Hepatocyte (in vitro differentiated cells): ENCODE measurements around the gene IDE. TPM values are rescaled to one million over a fixed set of nuclear protein-coding genes. Genes with fewer than 3 reads are reported as not detected.

Source experiments
- DNase-seq: peaks from one replicate; pipeline ENCODE4 v3.0.0-alpha.2; 2016; ENCODE audit warnings: low spot score
- H2AFZ ChIP-seq: fragments of 200-600 bp; sonication (generic); 2 replicates; pipeline ENCODE4 v1.6.0; 2016; ENCODE audit warnings: antibody characterized with exemption, mild to moderate bottlenecking
- H3K27ac ChIP-seq: fragments of 200-600 bp; sonication (generic); 2 replicates; pipeline ENCODE4 v1.5.1; 2016; ENCODE audit warnings: mild to moderate bottlenecking
- H3K27me3 ChIP-seq: fragments of 200-600 bp; sonication (generic); 2 replicates; pipeline ENCODE4 v1.6.1; 2016
- H3K36me3 ChIP-seq: fragments of 200-600 bp; sonication (generic); replicated peaks from 2 replicates; pipeline ENCODE4 v1.5.1; 2016; ENCODE audit warnings: low read depth; ENCODE audit not compliant: insufficient read depth
- H3K4me1 ChIP-seq: fragments of 200-600 bp; sonication (generic); 2 replicates; pipeline ENCODE4 v1.5.1; 2016; ENCODE audit warnings: mild to moderate bottlenecking, moderate library complexity; ENCODE audit not compliant: insufficient read depth
- H3K4me2 ChIP-seq: fragments of 200-600 bp; sonication (generic); 2 replicates; pipeline ENCODE4 v1.6.0; 2016
- H3K4me3 ChIP-seq: fragments of 200-600 bp; sonication (generic); 2 replicates; pipeline ENCODE4 v1.5.1; 2016; ENCODE audit warnings: mild to moderate bottlenecking
- H3K79me2 ChIP-seq: fragments of 200-600 bp; sonication (generic); 2 replicates; pipeline ENCODE4 v1.6.0; 2017; ENCODE audit warnings: mild to moderate bottlenecking
- H3K9me2 ChIP-seq: fragments of 200-600 bp; sonication (generic); replicated peaks from 2 replicates; pipeline ENCODE4 v1.6.0; 2017; ENCODE audit warnings: mild to moderate bottlenecking; ENCODE audit not compliant: insufficient read depth
- H3K9me3 ChIP-seq: fragments of 200-600 bp; sonication (generic); 2 replicates; pipeline ENCODE4 v1.5.1; 2016; ENCODE audit warnings: low read depth, mild to moderate bottlenecking
- H4K20me1 ChIP-seq: fragments of 200-600 bp; sonication (generic); 2 replicates; pipeline ENCODE4 v1.6.0; 2016; ENCODE audit warnings: mild to moderate bottlenecking; ENCODE audit not compliant: insufficient read depth, poor library complexity, severe bottlenecking
- CTCF ChIP-seq: fragments of 200-600 bp; sonication (generic); IDR thresholded peaks from 2 replicates; pipeline ENCODE4 v1.5.1; 2016; ENCODE audit warnings: antibody characterized with exemption, mild to moderate bottlenecking; ENCODE audit not compliant: poor library complexity
- EZH2 ChIP-seq: fragments of 200-600 bp; sonication (generic); IDR thresholded peaks from 2 replicates; pipeline ENCODE4 v1.6.1; 2016; ENCODE audit warnings: antibody characterized with exemption, mild to moderate bottlenecking, borderline replicate concordance
- EZH2phosphoT487 ChIP-seq: fragments of 200-600 bp; sonication (generic); IDR thresholded peaks from one replicate; pipeline ENCODE4 v1.6.1; 2018; ENCODE audit warnings: antibody characterized with exemption, mild to moderate bottlenecking, low read depth, moderate library complexity; ENCODE audit not compliant: unreplicated experiment, severe bottlenecking
- WGBS: methylation state at CpG from one replicate; pipeline ENCODE4 v1.1.6; 2016; ENCODE audit warnings: low lambda C conversion rate; ENCODE audit errors: missing lambda C conversion rate; 5-methylcytosine and 5-hydroxymethylcytosine counted together
- polyA plus RNA-seq: library from polyadenylated mRNA; unstranded; fragments of >200 nt; fragmentation: Nextera tagmentation; extraction: Ambion mirVana; gene quantifications from 2 replicates; pipeline ENCODE4 v1.2.1, GENCODE V29; 2016
- total RNA-seq: library from RNA; depleted of rRNA; stranded (reverse); fragments of >200 nt; gene quantifications from 2 replicates; pipeline ENCODE4 v1.2.3, GENCODE V29; 2014

The IDE gene
- total and polyA plus RNA-seq, 2 experiments from 2014 or later = 16.6 to 39.7 TPM

GRCh38 chr10:92593619-92594588 is 20.0 kb upstream of the IDE start:
- Histone ChIP-seq H3K9me3 (no peaks in the 10 kb centered on the region), H3K9me2 (no peaks in the 10 kb centered on the region), H2AFZ (peak overlapping the region; percentile 50), H3K27me3 (no peaks in the 10 kb centered on the region), H4K20me1 (no peaks in the 10 kb centered on the region), H3K4me1 (peaks cover 4% of the 10 kb centered on the region), H3K36me3 (no peaks in the 10 kb centered on the region), H3K4me3 (peak overlapping the region; percentile 38), H3K79me2 (peaks cover 52% of the 10 kb centered on the region), H3K4me2 (peak overlapping the region; percentile 79), H3K27ac (peak overlapping the region; percentile 26)
- no peak for TF ChIP-seq EZH2phosphoT487
- TF ChIP-seq CTCF = no peak
- no peak for TF ChIP-seq EZH2
- 6% methylated on average over 9 of the region's 9 CpGs for WGBS
- no peak for DNase-seq

- Histone ChIP-seq H3K9me2 (no peaks in the 10 kb centered on the region), H3K79me2 (peaks cover 43% of the 10 kb centered on the region), H3K4me3 (peak within 1 kb of the TSS; percentile 38), H3K4me2 (peak within 1 kb of the TSS; percentile 79), H3K27ac (peak within 1 kb of the TSS; percentile 97), H3K9me3 (no peaks in the 10 kb centered on the region), H4K20me1 (no peaks in the 10 kb centered on the region), H2AFZ (peak within 1 kb of the TSS; percentile 74), H3K27me3 (no peaks in the 10 kb centered on the region), H3K4me1 (peaks cover 4% of the 10 kb centered on the region), H3K36me3 (no peaks in the 10 kb centered on the region)
- no peak for TF ChIP-seq EZH2
- DNase-seq = peak; percentile 98
- WGBS = 1% methylated on average over 51 of the region's 61 CpGs
These were observed 19.1 kb upstream of the IDE start, which contains the start of gene KIF11 for GRCh38 chr10:92592761-92593618. Gene KIF11 (plus strand): TSS chr10:92593130. CDS start chr10:92593376, 246 bp downstream.

DNA sequence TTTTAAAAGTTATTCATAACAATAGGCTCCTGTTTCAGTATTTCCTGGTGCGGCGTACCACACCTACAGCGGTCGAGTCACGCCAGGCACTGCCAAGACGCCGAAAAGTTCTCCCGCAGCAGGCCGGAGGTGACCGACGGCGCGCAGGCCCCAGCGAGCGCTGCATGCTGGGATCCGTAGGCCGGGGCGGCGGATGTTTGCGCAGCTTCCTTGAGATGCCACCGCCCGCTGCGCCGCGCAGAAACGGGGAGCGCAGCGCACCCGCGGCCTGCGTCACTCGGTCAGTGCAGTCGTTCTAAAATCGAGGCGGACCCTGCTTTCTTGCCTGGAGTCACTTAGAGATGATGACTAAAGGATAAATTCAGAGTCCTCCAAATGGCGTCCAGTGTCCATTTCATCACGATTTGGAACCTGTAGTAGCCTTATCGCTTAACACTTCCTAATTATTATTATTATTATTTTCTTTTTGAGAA is 17.7 kb upstream of the IDE start:
- DNase-seq = peak; percentile 95
- Histone ChIP-seq H3K9me2 (no peaks in the 10 kb centered on the region), H3K9me3 (no peaks in the 10 kb centered on the region), H3K79me2 (peaks cover 29% of the 10 kb centered on the region), H4K20me1 (no peaks in the 10 kb centered on the region), H3K4me2 (peak overlapping the region; percentile 79), H3K4me1 (peaks cover 4% of the 10 kb centered on the region), H2AFZ (peak overlapping the region; percentile 74), H3K27me3 (no peaks in the 10 kb centered on the region), H3K36me3 (no peaks in the 10 kb centered on the region), H3K27ac (peak overlapping the region; percentile 97), H3K4me3 (peak overlapping the region; percentile 27)
- TF ChIP-seq CTCF (no peak), EZH2phosphoT487 (no peak), EZH2 (no peak)
- WGBS = 4% methylated on average over 38 of the region's 38 CpGs
